ENCODE data around the gene SYCE3.

Gene SYCE3

DNA sequence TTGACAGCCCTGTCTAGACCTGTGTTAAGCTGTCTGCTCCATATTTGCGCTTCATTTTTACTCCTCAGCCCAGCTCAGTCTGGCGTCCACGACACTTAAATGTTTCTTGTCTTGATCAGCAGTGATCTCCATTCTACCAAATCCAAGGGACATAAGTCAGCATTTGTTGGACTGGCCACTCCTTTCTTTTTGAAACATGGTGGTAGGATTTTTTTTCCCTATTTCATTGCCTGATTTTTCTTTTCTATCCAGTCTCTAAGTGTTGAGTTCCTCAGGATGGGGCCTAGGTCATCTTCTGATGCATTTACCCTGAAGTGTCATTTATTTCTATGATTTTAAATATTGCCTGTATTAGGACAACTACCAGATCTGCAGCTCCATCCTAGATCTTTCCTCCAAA, 53.8 kb downstream of the SYCE3 start:
- H3K4me3 ChIP-seq (ENCODE audit: low read depth, low read length): peak overlapping the region; percentile 80
- H3K9me3 ChIP-seq (ENCODE audit: control insufficient read depth, low read length): no peaks in the 10 kb centered on the region
- H3K4me1 ChIP-seq: no peaks in the 10 kb centered on the region
- H3K36me3 ChIP-seq (ENCODE audit: control insufficient read depth, insufficient read depth, low read length): no peaks in the 10 kb centered on the region
- peaks cover 19% of the 10 kb centered on the region for H3K79me2 ChIP-seq
- peak overlapping the region; percentile 77 for H3K4me2 ChIP-seq (ENCODE audit: low read length)
- no peak overlapping the region for H3K9ac ChIP-seq
- H2AFZ ChIP-seq: no peak overlapping the region
- peak overlapping the region; percentile 68 for H3K27ac ChIP-seq
- no peak for TF ChIP-seq CTCF (IDR thresholded peaks at IDR 0.05)
- no peaks in the 10 kb centered on the region for H3K27me3 ChIP-seq (ENCODE audit: control insufficient read depth, insufficient read depth, low read length)

GRCh38 chr22:50507991-50508884, 54.5 kb downstream of the SYCE3 start, which contains the start of gene NCAPH2:
Gene NCAPH2, plus strand, starts transcription at chr22:50508224. Its CDS starts 114 bp downstream, at chr22:50508338.
- Histone ChIP-seq H3K36me3 (ENCODE audit: control insufficient read depth, insufficient read depth, low read length) (no peaks in the 10 kb centered on the region), H3K27me3 (ENCODE audit: control insufficient read depth, insufficient read depth, low read length) (no peaks in the 10 kb centered on the region), H3K79me2 (peaks cover 13% of the 10 kb centered on the region), H2AFZ (peak within 1 kb of the TSS; percentile 82), H3K9me3 (ENCODE audit: control insufficient read depth, low read length) (no peaks in the 10 kb centered on the region), H3K4me3 (ENCODE audit: low read depth, low read length) (peak within 1 kb of the TSS; percentile 92), H3K4me2 (ENCODE audit: low read length) (peak within 1 kb of the TSS; percentile 85), H3K27ac (peak within 1 kb of the TSS; percentile 68), H3K9ac (peak within 1 kb of the TSS; percentile 67), H3K4me1 (no peaks in the 10 kb centered on the region)
- TF ChIP-seq CTCF (IDR thresholded peaks at IDR 0.05): no peak

- no peak for TF ChIP-seq CTCF (IDR thresholded peaks at IDR 0.05)
- Histone ChIP-seq H3K9me3 (ENCODE audit: control insufficient read depth, low read length) (no peaks in the 10 kb centered on the region), H3K79me2 (peaks cover 6% of the 10 kb centered on the region), H3K4me1 (no peaks in the 10 kb centered on the region), H3K4me3 (ENCODE audit: low read depth, low read length) (peak within 1 kb of the TSS; percentile 92), H3K27ac (peak within 1 kb of the TSS; percentile 68), H3K9ac (peak within 1 kb of the TSS; percentile 67), H3K36me3 (ENCODE audit: control insufficient read depth, insufficient read depth, low read length) (no peaks in the 10 kb centered on the region), H3K4me2 (ENCODE audit: low read length) (peak within 1 kb of the TSS; percentile 85), H3K27me3 (ENCODE audit: control insufficient read depth, insufficient read depth, low read length) (no peaks in the 10 kb centered on the region), H2AFZ (peak within 1 kb of the TSS; percentile 82)
Measured at GRCh38 chr22:50507421-50507990, 55.2 kb downstream of the SYCE3 start, which contains the start of gene LMF2. Gene LMF2, minus strand, starts transcription at chr22:50507702. Its CDS starts 27 bp downstream, at chr22:50507675.

DNA sequence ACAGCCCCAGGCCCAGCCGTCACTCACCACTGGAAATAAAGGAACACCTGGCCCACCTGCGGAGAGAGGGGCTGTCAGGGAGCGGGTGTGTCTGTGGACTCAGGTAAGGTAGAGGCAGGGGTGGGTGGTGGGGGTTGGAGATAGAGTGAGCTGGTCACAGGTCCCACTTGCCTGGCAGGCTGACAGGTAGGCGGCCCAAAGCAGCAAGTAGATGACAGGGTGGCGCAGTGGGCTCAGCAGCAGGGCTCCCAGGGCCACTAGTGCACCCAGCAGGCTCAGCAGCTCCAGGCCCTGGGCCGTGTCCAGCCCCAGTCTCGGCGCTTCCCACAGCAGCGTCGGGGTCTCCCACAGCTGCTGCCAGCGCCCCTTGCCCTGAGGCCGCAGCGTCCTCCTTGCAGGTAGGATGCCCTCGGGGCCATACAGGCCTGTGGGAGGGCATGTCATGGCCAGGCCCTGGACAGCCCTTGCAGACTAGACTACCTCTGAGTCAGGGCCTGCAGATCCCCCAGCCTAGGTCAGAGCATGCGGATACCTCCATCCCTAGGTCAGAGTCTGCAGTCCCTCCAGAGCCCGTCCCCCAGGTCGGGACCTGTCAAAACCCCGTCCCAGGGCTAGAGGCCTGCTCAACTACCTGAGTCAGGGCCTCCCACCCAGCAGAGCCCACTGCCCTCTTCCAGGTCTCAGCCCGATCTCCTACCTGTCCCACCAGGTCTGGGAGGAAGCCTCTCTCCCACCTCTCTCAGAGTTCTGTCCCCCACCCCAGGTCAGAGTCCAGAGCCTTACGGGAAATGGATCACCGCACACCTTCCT, 55.9 kb downstream of the SYCE3 start:
- Histone ChIP-seq H3K27me3 (ENCODE audit: control insufficient read depth, insufficient read depth, low read length) (no peaks in the 10 kb centered on the region), H3K27ac (peak overlapping the region; percentile 68), H2AFZ (peak overlapping the region; percentile 82), H3K4me1 (no peaks in the 10 kb centered on the region), H3K4me2 (ENCODE audit: low read length) (peak overlapping the region; percentile 85), H3K79me2 (peaks cover under 1% of the 10 kb centered on the region), H3K9me3 (ENCODE audit: control insufficient read depth, low read length) (no peaks in the 10 kb centered on the region), H3K9ac (peak overlapping the region; percentile 67), H3K4me3 (ENCODE audit: low read depth, low read length) (peak overlapping the region; percentile 92), H3K36me3 (ENCODE audit: control insufficient read depth, insufficient read depth, low read length) (no peaks in the 10 kb centered on the region)
- no peak for TF ChIP-seq CTCF (IDR thresholded peaks at IDR 0.05)
